Bone marrow (tissue), 2 donors: ENCODE results near the gene PRDM16.

Source experiments
- DNase-seq, 2 donors: peaks; one replicate each; lab custom pipeline; 2025; lab: John Stamatoyannopoulos, UW

The PRDM16 gene

DNA sequence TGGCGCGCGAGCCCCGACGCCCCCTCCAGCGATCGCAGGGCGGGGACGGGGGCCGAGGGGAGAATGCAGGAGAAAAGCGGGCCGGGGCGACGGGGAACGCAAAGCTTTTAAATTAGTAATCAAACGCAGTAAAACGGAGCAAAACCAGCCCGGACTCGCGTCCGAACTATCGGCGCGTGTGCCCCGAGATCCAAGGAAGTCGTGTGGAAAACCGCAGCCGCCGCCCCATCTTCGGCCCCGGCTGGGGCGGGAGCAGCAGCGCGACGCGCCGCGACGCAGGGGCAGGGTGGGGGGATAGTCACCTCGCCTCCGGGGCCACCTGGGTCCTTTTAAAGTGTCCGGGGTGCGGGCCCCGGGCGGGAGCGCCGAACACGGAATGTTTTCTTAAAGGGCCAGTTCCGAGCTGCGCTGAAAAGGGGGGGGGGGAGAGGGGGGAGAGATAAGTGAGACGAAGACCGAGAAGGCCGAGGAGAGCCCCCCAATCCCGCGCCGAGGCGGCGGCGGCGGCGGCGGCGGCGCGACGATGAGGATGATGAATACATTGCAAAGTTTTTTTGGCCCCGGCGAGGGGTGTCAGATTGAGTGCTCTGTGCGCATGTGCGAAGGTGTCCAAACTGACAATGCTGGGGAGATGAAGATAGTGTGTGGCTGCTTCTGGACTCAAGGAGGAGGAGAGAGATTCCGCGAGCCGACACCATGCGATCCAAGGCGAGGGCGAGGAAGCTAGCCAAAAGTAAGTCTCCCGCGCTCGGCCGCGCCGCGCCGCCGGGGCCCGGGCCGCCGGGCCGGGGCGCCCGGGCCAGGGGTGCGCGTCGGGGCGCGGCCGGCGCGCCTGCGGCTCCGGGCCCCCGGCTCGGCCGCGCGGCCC lies at the start of gene PRDM16:
Gene PRDM16, plus strand, starts transcription at position 640 of the 868 bp plus-strand sequence. Its CDS starts 57 bp downstream, at position 697.
- DNase-seq, result peak in 1 of 2 donors; percentile 25

DNA sequence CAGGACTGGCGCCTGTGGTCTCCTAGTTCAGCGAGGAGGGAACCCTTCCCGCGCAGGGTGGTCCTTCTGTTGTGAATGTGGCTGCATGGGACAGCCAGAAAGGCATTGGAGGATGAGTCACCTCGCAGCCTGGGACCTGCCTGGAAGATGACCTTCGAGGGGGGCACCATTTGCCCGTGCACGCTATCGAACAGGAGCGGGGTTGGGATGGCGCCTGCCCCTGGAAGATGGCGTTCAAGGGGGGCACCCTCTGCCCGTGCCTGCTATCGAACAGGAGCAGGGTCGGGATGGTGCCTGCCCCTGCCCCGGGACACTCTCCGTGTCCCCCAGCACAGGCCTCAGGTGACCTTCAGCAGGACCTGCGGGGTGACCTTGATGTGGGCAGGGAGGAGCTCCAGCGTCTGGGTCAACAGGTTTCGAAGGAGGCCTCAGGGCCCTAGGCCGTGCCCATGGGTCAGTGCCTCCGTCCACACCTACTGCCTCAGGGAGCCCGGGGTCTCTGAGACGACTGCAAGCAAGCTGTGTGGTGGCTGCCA lies 49.4 kb upstream of the PRDM16 start:
- DNase-seq, result no peak

DNA sequence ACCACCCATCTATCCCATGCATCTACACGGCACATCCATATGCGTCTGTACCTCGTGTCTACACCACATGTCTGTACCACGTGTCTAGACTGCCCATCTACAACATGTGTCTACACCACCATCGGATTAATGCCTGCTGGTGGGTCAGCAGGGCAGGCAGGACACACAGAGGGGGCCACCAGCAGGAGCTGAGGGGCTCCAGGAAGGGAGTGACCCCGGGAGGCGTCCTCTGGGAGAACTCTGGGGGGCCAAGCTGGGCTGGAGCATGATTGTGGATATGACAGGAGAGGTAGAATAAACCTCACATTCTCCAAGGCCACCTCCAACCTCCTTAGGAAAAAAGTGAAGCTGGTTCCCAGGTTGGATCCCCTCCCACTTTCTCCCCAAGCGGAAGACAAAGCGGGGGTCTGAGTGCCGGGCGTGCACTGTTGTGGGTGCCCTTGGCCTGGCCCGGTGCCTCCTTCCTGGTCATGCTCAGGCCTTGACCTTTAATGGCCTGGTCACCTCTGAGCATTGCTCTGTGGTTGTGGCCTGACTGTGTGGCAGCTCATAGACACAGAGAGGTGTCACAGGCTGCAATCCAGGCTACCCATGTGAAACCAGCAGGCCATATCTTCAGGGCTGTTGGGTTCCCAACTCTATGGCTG lies 48.6 kb upstream of the PRDM16 start:
- no peak for DNase-seq

GRCh38 chr1:3021233-3021671 lies 47.8 kb upstream of the PRDM16 start, which contains the start of gene ACTRT2:
Gene ACTRT2 (plus strand): TSS chr1:3021467. CDS start chr1:3021687, 220 bp downstream.
- no peak for DNase-seq

- no peak for DNase-seq
Measured at GRCh38 chr1:3021801-3022401, 47.1 kb upstream of the PRDM16 start.

DNA sequence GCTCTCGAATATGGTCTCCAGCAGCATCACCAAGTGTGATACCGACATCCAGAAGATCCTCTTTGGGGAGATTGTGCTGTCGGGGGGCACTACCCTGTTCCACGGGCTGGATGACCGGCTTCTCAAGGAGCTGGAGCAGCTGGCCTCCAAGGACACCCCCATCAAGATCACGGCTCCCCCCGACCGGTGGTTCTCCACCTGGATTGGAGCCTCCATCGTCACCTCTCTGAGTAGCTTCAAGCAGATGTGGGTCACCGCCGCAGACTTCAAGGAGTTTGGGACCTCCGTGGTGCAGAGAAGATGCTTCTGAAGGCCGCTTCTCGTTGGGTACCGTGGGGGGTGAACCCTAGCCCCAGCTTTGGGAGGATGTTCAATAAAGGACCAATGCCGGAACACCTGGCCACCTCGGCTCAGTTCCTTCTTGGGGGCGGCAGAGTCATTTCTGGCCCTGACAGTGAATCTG lies 46.5 kb upstream of the PRDM16 start:
- no peak for DNase-seq

DNA sequence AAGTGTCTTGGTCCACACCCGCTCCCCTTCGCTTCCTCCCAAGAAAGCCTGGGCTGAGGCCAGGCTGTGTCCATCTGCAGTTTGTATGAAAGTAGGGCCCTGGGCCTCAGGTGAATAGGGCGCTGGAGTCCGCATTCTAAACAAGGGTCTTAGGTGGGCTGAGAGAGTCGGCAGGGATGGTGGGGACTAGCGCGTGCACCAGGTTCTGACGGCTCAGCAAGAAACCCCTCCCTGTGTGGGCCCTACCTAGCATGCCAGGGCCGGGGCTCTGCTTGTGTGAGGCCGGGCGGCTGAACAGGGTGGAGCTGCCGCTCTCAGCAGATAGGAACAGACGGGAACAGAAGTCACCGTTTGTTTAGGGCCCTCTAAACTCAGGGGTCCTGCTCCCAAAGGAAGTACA lies 46.0 kb upstream of the PRDM16 start:
- no peak for DNase-seq

DNA sequence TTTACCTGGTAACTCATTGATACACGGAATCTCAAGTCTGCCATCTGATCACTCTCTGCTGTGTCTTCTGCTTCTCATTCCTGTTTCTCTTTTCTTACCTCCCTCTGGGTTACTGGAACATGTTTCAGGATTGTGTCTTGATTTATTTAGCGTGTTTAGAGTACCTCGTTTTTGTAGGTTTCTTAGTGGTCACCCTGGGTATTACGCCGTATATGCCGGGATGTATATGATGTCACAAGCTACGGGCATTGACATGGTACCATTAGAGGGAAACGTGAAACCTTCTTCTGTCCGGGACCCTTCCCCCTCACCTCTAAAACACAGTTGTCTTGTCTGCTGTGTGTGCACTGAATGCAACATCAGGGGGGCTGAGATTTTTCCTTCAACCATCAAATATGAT lies 45.0 kb upstream of the PRDM16 start:
- DNase-seq, result no peak

DNA sequence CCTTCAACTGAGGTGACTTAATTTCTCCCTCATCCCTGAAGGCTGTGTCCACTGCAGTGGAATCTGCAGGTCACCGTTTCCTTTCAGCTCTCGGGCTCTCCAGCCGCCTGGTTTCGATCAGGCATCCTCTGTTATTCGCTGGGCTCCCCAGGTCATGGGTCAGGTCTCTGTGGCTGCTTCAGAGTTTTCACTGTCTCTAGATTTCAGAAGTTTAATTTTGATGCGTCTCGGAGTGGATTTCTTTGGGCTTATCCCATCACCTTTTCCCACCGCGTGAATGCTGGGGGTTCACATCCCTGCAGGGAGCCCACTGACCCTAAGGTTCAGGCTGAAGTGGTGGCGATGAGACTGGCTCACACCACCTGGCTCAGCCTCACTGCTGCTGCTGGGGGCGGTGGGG lies 44.4 kb upstream of the PRDM16 start:
- DNase-seq, result no peak

DNA sequence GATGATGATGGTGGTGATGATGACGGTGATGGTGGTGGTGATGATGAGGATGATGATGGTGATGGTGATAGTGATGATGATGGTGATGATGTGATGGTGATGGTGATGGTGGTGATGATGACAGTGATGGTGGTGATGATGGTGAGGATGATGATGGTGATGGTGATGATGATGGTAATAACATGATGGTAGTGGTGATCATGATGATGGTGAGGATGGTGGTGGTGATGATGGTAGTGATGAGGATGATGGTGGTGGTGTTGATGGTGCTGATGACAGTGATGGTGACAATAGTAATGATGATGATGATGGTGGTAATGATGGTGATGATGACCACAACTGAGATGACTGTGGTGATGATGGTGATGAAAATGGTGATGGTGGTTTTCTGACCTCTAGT lies 42.9 kb upstream of the PRDM16 start:
- no peak for DNase-seq

DNA sequence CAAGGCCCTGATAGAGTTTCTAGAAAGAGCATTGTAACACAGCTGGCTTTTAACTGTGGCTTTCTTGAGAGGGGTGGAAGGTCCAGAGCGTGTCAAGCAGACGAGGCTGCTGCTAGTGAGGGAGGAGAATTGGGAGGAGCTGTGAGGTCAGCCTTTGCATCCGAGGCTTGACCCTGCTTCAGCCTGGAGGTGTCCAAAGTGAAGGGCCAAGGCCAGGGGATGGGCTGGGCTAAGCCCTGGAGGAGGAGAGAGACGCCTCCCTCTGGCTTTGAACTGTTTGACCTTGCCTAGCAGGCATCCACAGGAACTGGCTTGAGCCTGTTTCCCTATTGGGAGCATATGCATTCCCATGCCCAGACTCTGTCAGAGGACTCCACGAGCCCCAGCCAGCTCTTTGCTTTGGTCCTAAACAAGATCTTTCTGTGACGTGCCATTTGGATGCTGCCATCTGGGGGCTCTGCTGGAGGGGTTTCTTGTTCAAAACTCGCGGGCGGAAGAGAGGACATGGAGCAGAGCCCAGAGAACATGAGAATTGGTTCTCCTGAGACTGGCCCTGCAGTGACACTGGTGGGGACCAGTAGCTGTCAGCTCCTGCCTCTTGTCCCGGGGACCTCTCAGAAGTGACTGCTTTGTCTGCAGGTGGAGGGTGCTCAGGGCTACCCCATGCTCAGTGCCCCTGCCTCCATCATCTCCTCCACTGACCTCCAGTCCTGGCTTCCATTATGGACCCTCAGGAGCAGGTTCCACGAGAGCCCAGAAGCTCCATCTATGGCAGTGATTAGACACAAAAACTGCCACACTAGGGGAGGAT lies 42.2 kb upstream of the PRDM16 start:
- no peak for DNase-seq

GRCh38 chr1:3027611-3028371 lies 41.2 kb upstream of the PRDM16 start:
- DNase-seq, result no peak

GRCh38 chr1:3028531-3029282 lies 40.3 kb upstream of the PRDM16 start:
- DNase-seq, result no peak

DNA sequence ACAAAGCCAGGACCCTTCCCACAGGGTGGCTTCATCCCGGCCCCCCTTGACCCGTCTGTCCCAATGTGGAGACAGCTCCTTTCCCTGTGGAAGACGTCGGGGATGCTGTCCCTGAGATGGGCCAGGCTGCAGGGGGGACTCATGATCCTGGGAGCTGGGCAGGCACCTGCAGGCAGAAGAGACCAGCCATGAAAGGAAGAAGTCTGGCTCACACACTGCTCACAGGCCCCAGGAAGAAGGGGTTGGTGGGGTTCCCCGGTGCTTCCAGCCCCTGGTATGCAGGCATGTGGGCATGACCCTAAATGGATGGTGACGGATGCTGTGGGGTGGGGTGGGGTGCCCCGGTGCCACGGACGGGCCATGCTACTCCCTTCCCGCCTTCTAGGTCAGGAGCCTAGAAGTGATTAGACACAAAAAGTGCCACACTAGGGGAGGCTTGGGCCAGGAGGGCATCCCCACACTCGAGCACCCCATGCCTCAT lies 39.5 kb upstream of the PRDM16 start:
- DNase-seq, result no peak

DNA sequence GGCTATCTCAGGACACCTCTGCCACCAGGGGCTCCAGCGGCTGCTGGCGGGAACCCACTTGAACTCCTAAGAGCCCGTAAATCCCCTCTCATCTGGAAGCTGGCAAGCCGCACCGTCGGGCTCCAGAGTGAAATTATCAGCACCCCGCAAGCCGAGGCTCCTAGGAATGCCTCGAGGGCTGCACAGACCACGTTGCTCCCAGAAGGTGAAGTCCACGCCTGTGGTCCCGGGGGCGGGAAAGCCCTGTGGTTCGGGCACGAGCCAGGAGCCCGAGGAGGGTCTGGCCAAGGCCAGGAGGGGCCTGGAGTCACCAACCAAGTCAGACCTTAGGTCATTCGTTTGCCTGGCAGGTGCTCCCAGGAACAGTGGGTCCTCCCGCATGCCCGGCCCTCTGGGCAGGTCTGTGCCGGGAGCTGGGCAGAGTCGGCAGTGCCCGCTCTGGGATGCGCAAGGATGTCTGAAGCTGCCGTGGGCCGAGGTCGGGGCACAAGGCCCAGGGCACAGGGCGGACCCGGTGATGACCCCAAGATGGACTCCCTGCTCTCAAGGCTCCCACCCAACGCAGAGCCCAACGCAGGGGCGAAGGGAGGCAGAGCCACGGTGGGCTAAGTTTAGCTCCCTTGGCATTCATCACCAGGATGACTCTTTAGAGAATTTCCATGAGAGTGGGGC lies 38.9 kb upstream of the PRDM16 start:
- DNase-seq, result no peak

GRCh38 chr1:3030663-3031381 lies 38.2 kb upstream of the PRDM16 start:
- DNase-seq, result no peak

GRCh38 chr1:3031401-3032221 lies 37.4 kb upstream of the PRDM16 start:
- DNase-seq, result no peak
